B cell (primary cell): Measurements from ENCODE around the gene KCNMB2.

ENCODE experiments used
- CTCF ChIP-seq: fragments of 200-600 bp; IDR thresholded peaks from one replicate; pipeline ENCODE4 v1.8.0; 2022; ENCODE audit warnings: antibody characterized with exemption, mild to moderate bottlenecking
- EZH2 ChIP-seq: IDR thresholded peaks from 2 replicates; pipeline ENCODE4 v1.6.1; 2012; ENCODE audit warnings: borderline replicate concordance, low read depth, mild to moderate bottlenecking, moderate library complexity, low read length; ENCODE audit not compliant: insufficient read depth, poor library complexity, severe bottlenecking

DNA sequence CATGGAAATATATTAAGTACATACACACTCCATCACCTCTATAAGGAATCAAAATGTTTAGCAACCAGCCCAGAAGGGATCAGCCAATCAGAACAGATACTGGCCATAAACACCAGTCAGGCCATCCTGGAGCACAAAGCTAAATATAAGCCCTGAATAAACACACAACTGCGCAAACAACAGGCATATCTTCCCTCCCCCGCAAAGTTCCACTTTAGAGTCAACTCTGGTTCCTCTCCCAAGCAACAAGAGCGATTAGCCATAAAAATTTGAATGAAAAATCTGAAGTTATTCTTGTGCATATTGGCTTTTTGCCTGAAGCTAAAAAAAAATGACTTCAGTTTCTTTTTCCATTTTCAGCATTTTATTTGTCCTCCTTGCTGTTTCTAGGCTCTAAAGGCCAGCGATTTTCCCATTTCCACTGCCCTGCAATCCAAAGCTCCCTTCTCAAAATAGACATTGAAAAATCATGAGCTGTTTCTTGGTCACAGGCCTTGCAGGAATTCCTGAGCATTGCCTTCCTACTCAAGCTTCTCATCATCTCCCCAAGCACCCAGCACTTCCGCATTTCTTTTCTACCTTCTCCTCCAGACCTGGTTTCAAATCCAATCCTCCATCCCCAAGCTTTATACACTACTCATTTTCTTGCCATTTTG lies 287.5 kb downstream of the KCNMB2 start:
- TF ChIP-seq CTCF (no peak), EZH2 (no peak)
